IMR-90 (cell line): ENCODE measurements around the gene SCAF4. TPM values are rescaled to one million over a fixed set of nuclear protein-coding genes. Genes with fewer than 3 reads are reported as not detected.

Experiments used
- ATAC-seq: fragments of 200-7000 bp; cut with Tn5 transposase; 2 replicates; pipeline ENCODE4 v1.9.1; 2020; ENCODE audit warnings: low read depth, mild to moderate bottlenecking, moderate library complexity
- BruUV-seq: library from RNA; stranded (reverse); fragments of 400-500 nt; replicated peaks from 2 replicates; lab custom pipeline; 2021; lab: Mats Ljungman, UMichigan
- CTCF ChIA-PET: fragments of 300-600 bp; formaldehyde crosslinking; extraction: SDS; loops from one replicate; lab custom pipeline; 2021; ENCODE audit warnings: antibody characterized with exemption; lab: Yijun Ruan, JAX
- POLR2A ChIA-PET: fragments of 300-600 bp; sonication (Branson Sonifier 250); formaldehyde crosslinking; loops from one replicate; lab custom pipeline; 2022; ENCODE audit warnings: antibody characterized with exemption; ENCODE audit not compliant: unreplicated experiment; lab: Charles Lee
- DNase-seq: peaks from one replicate; pipeline ENCODE4 v3.0.0; 2013
- H2AFZ ChIP-seq: replicated peaks from 2 replicates; pipeline ENCODE3; 2013; ENCODE audit warnings: low read length, mild to moderate bottlenecking; ENCODE audit not compliant: poor library complexity
- H2AK5ac ChIP-seq: 2 replicates; pipeline ENCODE4 v1.6.1; 2013; ENCODE audit warnings: low read depth, low read length, inconsistent platforms
- H2AK9ac ChIP-seq: replicated peaks from 2 replicates; pipeline ENCODE3; 2013; ENCODE audit warnings: mild to moderate bottlenecking, low read depth, low read length, moderate library complexity; ENCODE audit not compliant: poor library complexity
- H2BK120ac ChIP-seq: 2 replicates; pipeline ENCODE4 v1.6.1; 2013; ENCODE audit warnings: low read depth, low read length, inconsistent platforms
- H2BK15ac ChIP-seq: 3 replicates; pipeline ENCODE4 v1.6.1; 2013; ENCODE audit warnings: low read depth, low read length, inconsistent platforms
- H2BK20ac ChIP-seq: 2 replicates; pipeline ENCODE4 v1.6.1; 2013; ENCODE audit warnings: low read depth, mild to moderate bottlenecking, inconsistent platforms, low read length, moderate library complexity
- H2BK5ac ChIP-seq: 2 replicates; pipeline ENCODE4 v1.6.1; 2013; ENCODE audit warnings: mild to moderate bottlenecking, low read depth, low read length, inconsistent platforms; ENCODE audit not compliant: poor library complexity, severe bottlenecking
- H3K14ac ChIP-seq: replicated peaks from 2 replicates; pipeline ENCODE4 v1.6.1; 2013; ENCODE audit warnings: low read depth, low read length, inconsistent platforms
- H3K18ac ChIP-seq: 2 replicates; pipeline ENCODE4 v1.6.1; 2013; ENCODE audit warnings: low read depth, low read length, control low read depth
- H3K23ac ChIP-seq: 2 replicates; pipeline ENCODE4 v1.6.1; 2013; ENCODE audit warnings: low read depth, low read length, inconsistent platforms
- H3K27ac ChIP-seq: 2 replicates; pipeline ENCODE4 v1.5.1; 2013; ENCODE audit warnings: mild to moderate bottlenecking, control low read depth, low read length; ENCODE audit not compliant: insufficient read depth
- H3K27me3 ChIP-seq: 2 replicates; pipeline ENCODE4 v1.6.1; 2013; ENCODE audit warnings: low read length; ENCODE audit not compliant: control insufficient read depth, insufficient read depth
- H3K36me3 ChIP-seq: 2 replicates; pipeline ENCODE4 v1.6.1; 2013; ENCODE audit warnings: low read length, mixed read lengths; ENCODE audit not compliant: control insufficient read depth, insufficient read depth
- H3K4ac ChIP-seq: 2 replicates; pipeline ENCODE4 v1.6.1; 2013; ENCODE audit warnings: low read depth, low read length, inconsistent platforms
- H3K4me1 ChIP-seq: 2 replicates; pipeline ENCODE4 v1.6.1; 2013; ENCODE audit warnings: low read length, mixed read lengths; ENCODE audit not compliant: control insufficient read depth, insufficient read depth
- H3K4me2 ChIP-seq: 2 replicates; pipeline ENCODE4 v1.6.1; 2013; ENCODE audit warnings: low read depth, mild to moderate bottlenecking, control low read depth, low read length, moderate library complexity
- H3K4me3 ChIP-seq: 2 replicates; pipeline ENCODE4 v1.5.1; 2013; ENCODE audit warnings: low read depth, mild to moderate bottlenecking, control low read depth, low read length, moderate library complexity; ENCODE audit not compliant: insufficient read depth
- H3K56ac ChIP-seq: 2 replicates; pipeline ENCODE4 v1.6.1; 2013; ENCODE audit warnings: low read length, inconsistent platforms; ENCODE audit not compliant: insufficient read depth; ENCODE audit errors: extremely low read depth
- H3K79me1 ChIP-seq, 2 experiments: 2 replicates each; pipeline ENCODE4 v1.6.1; 2013; ENCODE audit warnings: low read length in 2 of 2, inconsistent platforms in 1 of 2, low read depth in 1 of 2
- H3K9ac ChIP-seq: 2 replicates; pipeline ENCODE4 v1.6.1; 2013; ENCODE audit warnings: low read depth, low read length, control low read depth
- H3K9me1 ChIP-seq: 2 replicates; pipeline ENCODE4 v1.6.1; 2013; ENCODE audit warnings: low read length, inconsistent platforms; ENCODE audit not compliant: insufficient read depth
- H3K9me3 ChIP-seq: 2 replicates; pipeline ENCODE4 v1.6.1; 2013; ENCODE audit warnings: low read length; ENCODE audit not compliant: control insufficient read depth, insufficient read depth
- H4K20me1 ChIP-seq: 2 replicates; pipeline ENCODE4 v1.6.1; 2013; ENCODE audit warnings: low read length, inconsistent platforms; ENCODE audit not compliant: insufficient read depth
- H4K5ac ChIP-seq: 2 replicates; pipeline ENCODE4 v1.6.1; 2013; ENCODE audit warnings: mild to moderate bottlenecking, low read depth, low read length, control low read depth
- H4K8ac ChIP-seq, 2 experiments: 2 replicates each; pipeline ENCODE4 v1.6.1; 2013; ENCODE audit warnings: low read depth in 2 of 2, low read length in 2 of 2, control low read depth in 1 of 2, inconsistent platforms in 1 of 2
- H4K91ac ChIP-seq: 2 replicates; pipeline ENCODE4 v1.6.1; 2013; ENCODE audit warnings: low read depth, low read length, inconsistent platforms; ENCODE audit not compliant: insufficient read depth
- ELK1 ChIP-seq: fragments of 150-350 bp; IDR thresholded peaks from 2 replicates; pipeline ENCODE4 v1.6.1; 2016; ENCODE audit warnings: low read depth, mild to moderate bottlenecking, low read length, moderate library complexity, borderline replicate concordance
- MAFK ChIP-seq: IDR thresholded peaks from 2 replicates; pipeline ENCODE4 v1.6.1; 2012; ENCODE audit warnings: low read depth, low read length, improper control_type of control experiment
- MAZ ChIP-seq: IDR thresholded peaks from 2 replicates; pipeline ENCODE4 v1.6.1; 2012; ENCODE audit warnings: low read depth, mild to moderate bottlenecking, low read length, improper control_type of control experiment, moderate library complexity, borderline replicate concordance
- MXI1 ChIP-seq: IDR thresholded peaks from 2 replicates; pipeline ENCODE4 v1.6.1; 2012; ENCODE audit warnings: low read depth, mild to moderate bottlenecking, low read length, moderate library complexity, borderline replicate concordance
- NFE2L2 ChIP-seq: fragments of 150-350 bp; IDR thresholded peaks from 2 replicates; pipeline ENCODE4 v1.6.1; 2016; ENCODE audit warnings: low read depth, mild to moderate bottlenecking, low read length
- RAD21 ChIP-seq: IDR thresholded peaks from 2 replicates; pipeline ENCODE4 v1.6.1; 2012; ENCODE audit warnings: low read length, improper control_type of control experiment
- RCOR1 ChIP-seq: IDR thresholded peaks from 2 replicates; pipeline ENCODE4 v1.6.1; 2012; ENCODE audit warnings: mild to moderate bottlenecking, low read length, improper control_type of control experiment; ENCODE audit not compliant: insufficient replicate concordance
- USF2 ChIP-seq: fragments of 150-350 bp; IDR thresholded peaks from 2 replicates; pipeline ENCODE4 v1.6.1; 2017; ENCODE audit warnings: mild to moderate bottlenecking, antibody characterized with exemption, low read length, low read depth
- WGBS, 2 experiments: methylation state at CpG; one replicate each; pipeline versions ENCODE4 v1.1.5 to v1.1.7; 2013; ENCODE audit warnings: missing lambda C conversion rate in 2 of 2; ENCODE audit not compliant: insufficient read length in 1 of 2; ENCODE audit errors: extremely low coverage in 2 of 2; 5-methylcytosine and 5-hydroxymethylcytosine counted together
- dilution Hi-C: fragments of 300-500 bp; cut with HindIII; formaldehyde crosslinking; loops from one replicate; pipeline ENCODE4 v1.14.3; 2018; ENCODE audit warnings: low sequenced_read_pairs; ENCODE audit not compliant: unreplicated experiment
- in situ Hi-C: fragments of 300-500 bp; cut with MboI; formaldehyde crosslinking; loops from 3 replicates; pipeline ENCODE4 v1.14.3; 2019; ENCODE audit warnings: low sequenced_read_pairs, inconsistent platforms, mixed read lengths
- intact Hi-C: fragments of 100-400 bp; cut with micrococcal nuclease; formaldehyde crosslinking; loops from 2 replicates; pipeline ENCODE4 v1.10.0; 2022
- polyA plus RNA-seq, 3 experiments: library from polyadenylated mRNA; depleted of rRNA; stranded (reverse); fragments of >200 nt; gene quantifications; 2 replicates each; pipeline ENCODE4 v1.2.3, GENCODE V29; 2012; ENCODE audit warnings: low replicate concordance in 1 of 3
- total RNA-seq: library from RNA; depleted of rRNA; stranded (reverse); fragments of >200 nt; gene quantifications from 2 replicates; pipeline ENCODE4 v1.2.3, GENCODE V29; 2012
- TF ChIP-seq, protein P1 (sequence below): conservative IDR thresholded peaks from 2 replicates; pipeline ENCODE4 v1.5.1; 2012; ENCODE audit warnings: mild to moderate bottlenecking, low read depth, low read length, improper control_type of control experiment

The SCAF4 gene
- total and polyA plus RNA-seq, 2 of the 4 experiments (the other 2 are of a cell fraction), result 2.7 to 12.1 TPM

DNA sequence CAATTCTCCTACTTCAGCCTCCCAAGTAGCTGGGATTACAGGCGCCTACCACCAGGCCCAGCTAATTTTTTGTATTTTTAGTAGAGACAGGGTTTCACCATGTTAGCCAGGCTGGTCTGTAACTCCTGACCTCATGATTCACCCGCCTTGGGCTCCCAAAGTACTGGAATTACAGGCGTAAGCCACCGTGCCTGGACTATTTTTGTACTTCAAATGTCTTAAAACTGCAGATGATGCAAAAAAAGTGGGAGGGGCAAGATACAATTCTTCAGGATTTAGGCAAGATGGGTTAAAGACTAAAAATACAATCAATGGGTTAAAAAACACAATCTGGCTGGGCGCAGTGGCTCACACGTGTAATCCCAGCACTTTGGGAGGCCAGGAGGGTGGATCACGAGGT is 4.7 kb downstream of the SCAF4 start:
- H4K5ac ChIP-seq, result no peak overlapping the region
- no peak overlapping the region for H3K23ac ChIP-seq
- H3K9me1 ChIP-seq, result no peaks in the 10 kb centered on the region; the same call in 1 of the 2 replicates
- H2AK5ac ChIP-seq, result no peak overlapping the region
- H3K4ac ChIP-seq, result no peak overlapping the region
- peaks cover 1% of the 10 kb centered on the region for H3K36me3 ChIP-seq
- CTCF ChIA-PET, result no interaction called here
- H3K79me1 ChIP-seq, result peaks cover 0 to 18% of the 10 kb centered on the region in 2 experiments; a peak in 2 of 4 replicates
- H3K27ac ChIP-seq, result no peak overlapping the region
- H3K56ac ChIP-seq, result no peak overlapping the region
- no TSS peak for BruUV-seq
- TF ChIP-seq, protein P1, sequence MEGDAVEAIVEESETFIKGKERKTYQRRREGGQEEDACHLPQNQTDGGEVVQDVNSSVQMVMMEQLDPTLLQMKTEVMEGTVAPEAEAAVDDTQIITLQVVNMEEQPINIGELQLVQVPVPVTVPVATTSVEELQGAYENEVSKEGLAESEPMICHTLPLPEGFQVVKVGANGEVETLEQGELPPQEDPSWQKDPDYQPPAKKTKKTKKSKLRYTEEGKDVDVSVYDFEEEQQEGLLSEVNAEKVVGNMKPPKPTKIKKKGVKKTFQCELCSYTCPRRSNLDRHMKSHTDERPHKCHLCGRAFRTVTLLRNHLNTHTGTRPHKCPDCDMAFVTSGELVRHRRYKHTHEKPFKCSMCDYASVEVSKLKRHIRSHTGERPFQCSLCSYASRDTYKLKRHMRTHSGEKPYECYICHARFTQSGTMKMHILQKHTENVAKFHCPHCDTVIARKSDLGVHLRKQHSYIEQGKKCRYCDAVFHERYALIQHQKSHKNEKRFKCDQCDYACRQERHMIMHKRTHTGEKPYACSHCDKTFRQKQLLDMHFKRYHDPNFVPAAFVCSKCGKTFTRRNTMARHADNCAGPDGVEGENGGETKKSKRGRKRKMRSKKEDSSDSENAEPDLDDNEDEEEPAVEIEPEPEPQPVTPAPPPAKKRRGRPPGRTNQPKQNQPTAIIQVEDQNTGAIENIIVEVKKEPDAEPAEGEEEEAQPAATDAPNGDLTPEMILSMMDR, result no peak
- TF ChIP-seq MAZ (no peak), ELK1 (no peak), RAD21 (no peak), MXI1 (no peak), RCOR1 (no peak), USF2 (no peak), NFE2L2 (no peak), MAFK (no peak)
- H3K9ac ChIP-seq, result no peak overlapping the region
- no peak overlapping the region for H3K4me3 ChIP-seq
- dilution Hi-C loops (no loop called here), intact Hi-C loops (no loop called here), in situ Hi-C loops (no loop called here)
- H3K4me1 ChIP-seq, result peaks cover 7% of the 10 kb centered on the region; the same call in 1 of the 2 replicates
- H3K4me2 ChIP-seq, result no peak overlapping the region
- H3K14ac ChIP-seq, result no peak overlapping the region
- H4K20me1 ChIP-seq, result peaks cover 84% of the 10 kb centered on the region
- H3K9me3 ChIP-seq, result no peaks in the 10 kb centered on the region
- H3K27me3 ChIP-seq, result no peaks in the 10 kb centered on the region
- no peak overlapping the region for H3K18ac ChIP-seq
- POLR2A ChIA-PET, result no interaction called here
- H2BK20ac ChIP-seq, result no peak overlapping the region
- no peak overlapping the region for H2BK5ac ChIP-seq
- no peak overlapping the region for H4K91ac ChIP-seq
- ATAC-seq (no peak), DNase-seq (no peak)
- H2AK9ac ChIP-seq, result no peak overlapping the region
- H4K8ac ChIP-seq, result no peak overlapping the region
- no CpG with 5 or more reads among the region's 7 CpGs for WGBS, 2 experiments
- H2AFZ ChIP-seq, result no peak overlapping the region
- H2BK120ac ChIP-seq, result no peak overlapping the region
- H2BK15ac ChIP-seq, result no peak overlapping the region
